Upper lobe of left lung (tissue), 6 donors: Measurements from ENCODE around the gene RGS19. TPM values are rescaled to one million over a fixed set of nuclear protein-coding genes. Genes with fewer than 3 reads are reported as not detected.

Experiments used
- ATAC-seq, 2 donors: fragments of 200-7000 bp; cut with Tn5 transposase; one replicate each; pipeline ENCODE4 v1.9.1; 2022; ENCODE audit warnings: mild to moderate bottlenecking in 2 of 2, moderate library complexity in 2 of 2; ENCODE audit not compliant: low FRiP score in 2 of 2
- DNase-seq, 2 donors: peaks; one replicate each; pipeline ENCODE4 v3.0.0-alpha.2; 2019 to 2020
- H3K27ac ChIP-seq, 4 donors: fragments of 200-600 bp; sonication (generic); one replicate each; pipeline ENCODE4 v1.5.1; 2016 to 2019
- H3K27me3 ChIP-seq, 4 donors: fragments of 200-600 bp; sonication (generic); one replicate each; pipeline ENCODE4 v1.5.1; 2017 to 2019
- H3K36me3 ChIP-seq, 4 donors: fragments of 200-600 bp; sonication (generic); one replicate each; pipeline ENCODE4 v1.5.1; 2016 to 2019
- H3K4me1 ChIP-seq, 4 donors: fragments of 200-600 bp; sonication (generic); one replicate each; pipeline ENCODE4 v1.5.1; 2018 to 2019
- H3K4me3 ChIP-seq, 4 donors: fragments of 200-600 bp; sonication (generic); one replicate each; pipeline ENCODE4 v1.5.1; 2017 to 2019; ENCODE audit warnings: mild to moderate bottlenecking in 2 of 4, moderate library complexity in 1 of 4
- H3K9me3 ChIP-seq, 4 donors: fragments of 200-600 bp; sonication (generic); one replicate each; pipeline ENCODE4 v1.5.1; 2018 to 2019
- CTCF ChIP-seq, 6 experiments: fragments of 450-650 bp in 4 of 6; fragments of 200-600 bp in 2 of 6; sonication (generic) in 2 of 6; IDR thresholded peaks; one replicate each; pipeline ENCODE4 v1.5.1; 2016 to 2019; ENCODE audit warnings: antibody characterized with exemption in 6 of 6
- EP300 ChIP-seq, 4 donors: sonication (generic); formaldehyde crosslinking; IDR thresholded peaks; one replicate each; pipeline ENCODE4 v1.5.1; 2017; ENCODE audit warnings: antibody characterized with exemption in 4 of 4, control low read depth in 2 of 4
- POLR2A ChIP-seq, 4 donors: fragments of 450-650 bp; IDR thresholded peaks; one replicate each; pipeline ENCODE4 v1.5.1; 2016 to 2017; ENCODE audit warnings: antibody characterized with exemption in 4 of 4, mild to moderate bottlenecking in 2 of 4
- POLR2AphosphoS5 ChIP-seq, 2 donors: sonication (generic); formaldehyde crosslinking; IDR thresholded peaks; one replicate each; pipeline ENCODE4 v1.5.1; 2017; ENCODE audit warnings: antibody characterized with exemption in 2 of 2
- WGBS, 2 donors: methylation state at CpG; one replicate each; pipeline ENCODE4 v1.1.5; 2017 to 2018; 5-methylcytosine and 5-hydroxymethylcytosine counted together
- total RNA-seq, 6 donors: library from RNA; depleted of rRNA in 4 of 6; stranded (reverse); fragments of >200 nt in 4 of 6; gene quantifications; one replicate each; pipeline versions ENCODE4 v1.1.0 to v1.2.1, GENCODE V29; 2016 to 2021
- donor health status: DM: no; HTN: no; CAD: no; lungs with moderate emphysema.
- donor health status: DM: no; HTN: yes; CAD: no; lungs with severe emphysema.

Gene RGS19
- total RNA-seq, 6 donors from 2014 or later = 21.5 to 70.8 (median 55.6) TPM

DNA sequence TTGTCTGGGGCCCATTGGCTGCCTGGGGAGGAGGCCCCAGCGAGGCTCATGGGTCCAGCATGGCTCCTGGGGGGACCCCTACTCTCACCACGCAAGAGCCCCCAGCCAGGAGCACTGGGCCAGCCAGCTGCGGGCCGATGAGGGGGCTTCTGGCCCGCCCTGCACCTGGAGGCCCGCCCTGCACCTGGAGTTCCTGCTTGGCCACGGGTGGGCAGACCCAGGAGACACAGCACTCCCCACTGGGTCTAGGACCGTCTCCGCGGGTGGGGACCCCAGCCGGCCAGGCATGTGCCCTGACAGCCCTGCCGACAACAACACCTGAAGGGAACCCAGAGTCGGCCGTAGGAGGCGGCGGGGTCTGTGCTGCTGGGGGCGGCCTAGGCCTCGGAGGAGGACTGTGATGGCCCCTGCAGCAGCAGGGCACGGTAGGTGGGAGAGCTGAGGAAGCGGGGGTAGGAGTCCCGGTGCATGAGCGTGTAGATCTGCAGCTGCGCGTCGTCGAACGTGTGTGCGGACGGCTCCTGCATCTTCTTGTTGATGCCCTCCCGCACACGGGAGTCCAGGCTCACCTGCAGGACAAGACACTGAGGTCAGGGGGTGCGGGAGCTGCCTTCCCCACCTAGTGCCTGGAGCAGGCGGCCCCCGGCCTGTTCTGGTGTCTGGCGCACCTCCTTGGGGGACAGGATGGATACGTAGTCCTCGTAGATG is 5.7 kb downstream of the RGS19 start:
- H3K4me1 ChIP-seq = peaks cover 4 to 28% (median 13%) of the 10 kb centered on the region in 4 donors
- no peaks in the 10 kb centered on the region for H3K9me3 ChIP-seq
- no peak overlapping the region for H3K4me3 ChIP-seq
- no peak overlapping the region for H3K27ac ChIP-seq
- ATAC-seq (no peak), DNase-seq (peak in 1 of 2 donors; percentile 82)
- 94 to 97% methylated on average over 19 to 35 of the region's 37 CpGs for WGBS, 2 donors
- H3K27me3 ChIP-seq = no peaks in the 10 kb centered on the region
- peaks cover 0 to 41% (median 24%) of the 10 kb centered on the region in 4 donors for H3K36me3 ChIP-seq
- TF ChIP-seq EP300 (IDR thresholded peaks at IDR 0.05) (no peak), POLR2A (IDR thresholded peaks at IDR 0.05) (no peak), POLR2AphosphoS5 (IDR thresholded peaks at IDR 0.05) (no peak), CTCF (IDR thresholded peaks at IDR 0.05) (no peak)

GRCh38 chr20:64072498-64073063 is 6.7 kb downstream of the RGS19 start:
- ATAC-seq (no peak), DNase-seq (peak in 1 of 2 donors; percentile 66)
- Histone ChIP-seq H3K27ac (no peak overlapping the region), H3K4me1 (peaks cover 0 to 19% (median 4%) of the 10 kb centered on the region in 4 donors), H3K4me3 (no peak overlapping the region), H3K27me3 (no peaks in the 10 kb centered on the region), H3K9me3 (no peaks in the 10 kb centered on the region), H3K36me3 (peaks cover 0 to 41% (median 24%) of the 10 kb centered on the region in 4 donors)
- no peak for TF ChIP-seq POLR2A (IDR thresholded peaks at IDR 0.05)
- WGBS, 2 donors = 85 to 93% methylated on average over 9 to 14 of the region's 14 CpGs

- Histone ChIP-seq H3K4me1 (peaks cover 0 to 12% (median 2%) of the 10 kb centered on the region in 4 donors), H3K9me3 (no peaks in the 10 kb centered on the region), H3K27ac (no peak overlapping the region), H3K4me3 (no peak overlapping the region), H3K27me3 (no peaks in the 10 kb centered on the region), H3K36me3 (peaks cover 0 to 41% (median 24%) of the 10 kb centered on the region in 4 donors)
- TF ChIP-seq POLR2AphosphoS5 (IDR thresholded peaks at IDR 0.05) (no peak), CTCF (IDR thresholded peaks at IDR 0.05) (no peak), EP300 (IDR thresholded peaks at IDR 0.05) (no peak), POLR2A (IDR thresholded peaks at IDR 0.05) (no peak)
- ATAC-seq = no peak
- 84 to 91% methylated on average over 19 to 30 of the region's 30 CpGs for WGBS, 2 donors
- peak in 1 of 2 donors; percentile 65 for DNase-seq
These were observed 7.7 kb downstream of the RGS19 start for GRCh38 chr20:64071341-64072332.

- 91 to 94% methylated on average over 14 to 30 of the region's 31 CpGs for WGBS, 2 donors
- DNase-seq = peak in 1 of 2 donors; percentile 78
- peaks cover 0 to 36% (median 21%) of the 10 kb centered on the region in 4 donors for H3K36me3 ChIP-seq
- ATAC-seq = no peak
- TF ChIP-seq EP300 (IDR thresholded peaks at IDR 0.05) (no peak), POLR2AphosphoS5 (IDR thresholded peaks at IDR 0.05) (no peak)
- H3K4me1 ChIP-seq = peaks cover 3 to 16% (median 6%) of the 10 kb centered on the region in 4 donors
- H3K4me3 ChIP-seq = no peak overlapping the region
- no peaks in the 10 kb centered on the region for H3K27me3 ChIP-seq
- H3K9me3 ChIP-seq = no peaks in the 10 kb centered on the region
- no peak overlapping the region for H3K27ac ChIP-seq
These were observed 8.9 kb downstream of the RGS19 start for GRCh38 chr20:64070244-64070993.

DNA sequence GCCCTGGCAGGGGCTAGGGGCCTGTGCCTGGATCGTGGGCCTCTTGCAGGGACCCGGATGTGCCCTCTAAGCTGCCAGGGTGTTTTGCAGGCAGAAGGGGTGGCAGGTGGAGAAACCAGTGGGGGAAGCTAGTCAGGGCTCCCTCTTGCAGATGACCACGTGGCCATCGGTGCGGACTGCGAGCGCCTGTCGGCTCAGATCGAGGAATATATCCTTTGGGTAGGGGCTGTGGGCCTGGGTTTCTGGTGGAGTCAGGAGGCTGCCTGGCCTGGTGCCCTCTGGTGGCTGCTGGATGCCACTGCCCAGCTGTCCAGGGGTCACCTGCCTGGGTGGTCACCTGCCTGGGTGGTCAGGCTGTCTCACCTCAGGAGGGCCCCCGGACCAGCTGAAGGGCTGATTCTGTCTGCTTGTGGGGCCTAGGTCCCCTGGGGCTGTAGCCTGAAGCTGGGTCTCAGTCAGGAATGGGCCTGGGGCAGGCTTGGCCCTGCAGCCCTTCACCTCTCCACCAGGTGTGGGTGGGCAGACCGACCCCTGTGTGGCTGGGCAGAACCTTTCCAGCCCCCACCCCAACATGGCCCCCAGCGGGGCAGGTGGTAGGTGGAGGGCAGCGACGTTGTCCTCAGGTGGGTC is 9.6 kb downstream of the RGS19 start:
- ATAC-seq = no peak
- no peaks in the 10 kb centered on the region for H3K9me3 ChIP-seq
- TF ChIP-seq POLR2A (IDR thresholded peaks at IDR 0.05) (no peak), CTCF (IDR thresholded peaks at IDR 0.05) (peak; percentile 61 to 69 (median 65))
- H3K27me3 ChIP-seq = no peaks in the 10 kb centered on the region
- peaks cover 0 to 29% (median 17%) of the 10 kb centered on the region in 4 donors for H3K36me3 ChIP-seq
- no peak overlapping the region for H3K4me3 ChIP-seq
- no peak overlapping the region for H3K27ac ChIP-seq
- peak in 1 of 2 donors; percentile 81 for DNase-seq
- peaks cover 3 to 23% (median 9%) of the 10 kb centered on the region in 4 donors for H3K4me1 ChIP-seq
- 57 to 91% methylated on average over 4 to 13 of the region's 14 CpGs for WGBS, 2 donors
